ENCODE measurements around the gene DNAJB6.

DNA sequence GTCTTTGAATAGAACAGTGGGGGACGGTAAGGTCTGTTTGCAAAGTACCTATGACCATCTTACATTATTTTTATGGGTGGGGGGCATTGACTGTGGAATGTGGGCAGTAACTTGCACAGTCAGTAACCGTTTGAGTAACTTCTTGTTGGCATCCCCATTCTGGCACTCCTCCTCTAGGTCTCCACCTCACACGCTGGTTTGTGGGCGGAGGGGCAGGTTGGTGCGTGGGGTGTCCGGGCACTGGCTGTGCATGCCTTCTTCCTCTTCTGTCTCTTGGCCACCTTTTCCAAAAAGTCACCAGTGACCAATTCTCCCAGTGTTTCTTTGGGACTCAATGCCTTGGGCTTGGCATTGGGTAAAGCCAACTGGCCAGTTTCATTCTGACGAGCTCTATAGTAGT lies 43.6 kb downstream of the DNAJB6 start:
- TF ChIP-seq, protein P1, sequence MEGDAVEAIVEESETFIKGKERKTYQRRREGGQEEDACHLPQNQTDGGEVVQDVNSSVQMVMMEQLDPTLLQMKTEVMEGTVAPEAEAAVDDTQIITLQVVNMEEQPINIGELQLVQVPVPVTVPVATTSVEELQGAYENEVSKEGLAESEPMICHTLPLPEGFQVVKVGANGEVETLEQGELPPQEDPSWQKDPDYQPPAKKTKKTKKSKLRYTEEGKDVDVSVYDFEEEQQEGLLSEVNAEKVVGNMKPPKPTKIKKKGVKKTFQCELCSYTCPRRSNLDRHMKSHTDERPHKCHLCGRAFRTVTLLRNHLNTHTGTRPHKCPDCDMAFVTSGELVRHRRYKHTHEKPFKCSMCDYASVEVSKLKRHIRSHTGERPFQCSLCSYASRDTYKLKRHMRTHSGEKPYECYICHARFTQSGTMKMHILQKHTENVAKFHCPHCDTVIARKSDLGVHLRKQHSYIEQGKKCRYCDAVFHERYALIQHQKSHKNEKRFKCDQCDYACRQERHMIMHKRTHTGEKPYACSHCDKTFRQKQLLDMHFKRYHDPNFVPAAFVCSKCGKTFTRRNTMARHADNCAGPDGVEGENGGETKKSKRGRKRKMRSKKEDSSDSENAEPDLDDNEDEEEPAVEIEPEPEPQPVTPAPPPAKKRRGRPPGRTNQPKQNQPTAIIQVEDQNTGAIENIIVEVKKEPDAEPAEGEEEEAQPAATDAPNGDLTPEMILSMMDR (conservative IDR thresholded peaks at IDR 0.05): no peak
- no peak for TF ChIP-seq ZFX (IDR thresholded peaks at IDR 0.05)

All from C4-2B (cell line).